NCI-H2107 treated with DMSO at 0.1 percent for 48 hours (cell line): ENCODE measurements around the gene SPACA7.
"Not testable (repeated sequence)": the region's sequence is repeated elsewhere in the genome, so short reads cannot be mapped to it uniquely, and the experiment has no call there.

ENCODE experiments used
- DNase-seq: peaks from one replicate; lab custom pipeline; 2025; ENCODE audit not compliant: unreplicated experiment; lab: John Stamatoyannopoulos, UW

SPACA7 gene

GRCh38 chr13:112349681-112350080 lies 26.5 kb upstream of the SPACA7 start:
- DNase-seq: no peak

- no peak for DNase-seq
Measured at GRCh38 chr13:112350300-112350699, 25.9 kb upstream of the SPACA7 start.

GRCh38 chr13:112351825-112352224 lies 24.3 kb upstream of the SPACA7 start:
- DNase-seq: peak; percentile 40

- DNase-seq: no peak
Measured at GRCh38 chr13:112353856-112354255, 22.3 kb upstream of the SPACA7 start.

- DNase-seq: no peak
Measured at GRCh38 chr13:112354330-112355273, 21.6 kb upstream of the SPACA7 start.

- DNase-seq: no peak
Measured at GRCh38 chr13:112355274-112355838, 20.8 kb upstream of the SPACA7 start.

- DNase-seq: no peak
Measured at GRCh38 chr13:112356190-112356589, 20.0 kb upstream of the SPACA7 start.

- no peak for DNase-seq
Measured at GRCh38 chr13:112358156-112358555, 18.0 kb upstream of the SPACA7 start.

GRCh38 chr13:112362021-112362420 lies 14.1 kb upstream of the SPACA7 start:
- DNase-seq: no peak

- no peak for DNase-seq
Measured at GRCh38 chr13:112363867-112364528, 12.2 kb upstream of the SPACA7 start.

GRCh38 chr13:112366907-112367646 lies 9.1 kb upstream of the SPACA7 start:
- no peak for DNase-seq

GRCh38 chr13:112368883-112369282 lies 7.3 kb upstream of the SPACA7 start:
- DNase-seq: no peak

GRCh38 chr13:112370311-112370710 lies 5.8 kb upstream of the SPACA7 start:
- DNase-seq: no peak

- DNase-seq: no peak
Measured at GRCh38 chr13:112374271-112374670, 1.9 kb upstream of the SPACA7 start.

- no peak for DNase-seq
Measured at GRCh38 chr13:112391746-112392145, 15.6 kb downstream of the SPACA7 start.

- DNase-seq: no peak
Measured at GRCh38 chr13:112392719-112393118, 16.6 kb downstream of the SPACA7 start.

GRCh38 chr13:112395022-112395421 lies 18.9 kb downstream of the SPACA7 start:
- DNase-seq: not testable (repeated sequence)

- not testable (repeated sequence) for DNase-seq
Measured at GRCh38 chr13:112395941-112396340, 19.8 kb downstream of the SPACA7 start.

GRCh38 chr13:112397108-112397507 lies 21.0 kb downstream of the SPACA7 start:
- DNase-seq: no peak

- not testable (repeated sequence) for DNase-seq
Measured at GRCh38 chr13:112398347-112398746, 22.2 kb downstream of the SPACA7 start.

- not testable (repeated sequence) for DNase-seq
Measured at GRCh38 chr13:112409828-112410227, 33.7 kb downstream of the SPACA7 start.
